Jurkat, Clone E6-1 (cell line): Measurements from ENCODE around the gene PDLIM5.
"Not testable (repeated sequence)": the region's sequence is repeated elsewhere in the genome, so short reads cannot be mapped to it uniquely, and the experiment has no call there.

Experiments used
- DNase-seq: peaks from one replicate; pipeline ENCODE4 v3.0.0-alpha.2; 2011; ENCODE audit warnings: low read depth, low spot score
- H3K4me3 ChIP-seq: 2 replicates; pipeline ENCODE4 v1.5.1; 2011; ENCODE audit warnings: mild to moderate bottlenecking, low read length, control low read depth, moderate library complexity

The PDLIM5 gene

DNA sequence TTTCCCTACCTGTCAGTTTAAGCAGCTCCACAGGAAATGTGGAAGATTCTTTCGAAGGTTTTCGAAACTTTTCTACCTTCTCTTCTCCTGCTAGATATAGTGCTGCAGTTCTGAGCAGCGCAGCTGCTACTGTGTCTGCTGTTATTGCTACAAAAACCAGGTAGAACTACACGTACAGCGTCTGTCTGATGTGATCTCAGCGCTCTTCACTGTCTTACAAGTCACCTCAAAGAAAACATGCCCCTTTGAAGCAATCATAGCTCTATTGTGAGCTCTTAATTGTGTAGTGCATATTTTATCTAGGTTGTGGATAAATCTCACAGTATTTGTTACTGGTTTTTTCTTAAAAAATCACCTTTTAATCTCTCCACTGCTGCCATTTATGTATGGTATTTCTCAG lies 158.4 kb downstream of the PDLIM5 start:
- H3K4me3 ChIP-seq, result no peak overlapping the region
- DNase-seq, result no peak

- H3K4me3 ChIP-seq, result no peak overlapping the region
Observed at GRCh38 chr4:94613248-94613647, 161.5 kb downstream of the PDLIM5 start.

DNA sequence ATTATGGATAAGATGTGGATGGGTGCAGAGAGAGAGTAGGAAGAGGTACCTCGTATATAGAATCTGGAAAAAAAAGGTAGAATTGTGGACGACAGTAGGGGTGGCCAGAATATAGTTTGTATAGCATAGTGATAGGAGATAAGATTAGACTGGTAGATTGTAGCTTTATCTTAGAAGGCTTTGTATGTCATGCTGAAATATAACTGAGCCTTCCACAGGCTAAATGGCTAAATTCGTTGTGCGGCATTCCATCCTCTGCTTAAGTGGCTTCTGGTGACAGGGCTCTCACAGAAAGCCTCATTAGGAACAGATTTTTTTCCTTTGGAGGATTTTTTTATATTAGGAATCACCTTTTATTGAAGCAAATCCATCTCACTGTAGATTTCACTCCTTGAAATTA lies 163.7 kb downstream of the PDLIM5 start:
- no peak overlapping the region for H3K4me3 ChIP-seq
- no peak for DNase-seq

More at GRCh38 chr4:94613248-94613647, 161.5 kb downstream of the PDLIM5 start:
- no peak for DNase-seq

DNA sequence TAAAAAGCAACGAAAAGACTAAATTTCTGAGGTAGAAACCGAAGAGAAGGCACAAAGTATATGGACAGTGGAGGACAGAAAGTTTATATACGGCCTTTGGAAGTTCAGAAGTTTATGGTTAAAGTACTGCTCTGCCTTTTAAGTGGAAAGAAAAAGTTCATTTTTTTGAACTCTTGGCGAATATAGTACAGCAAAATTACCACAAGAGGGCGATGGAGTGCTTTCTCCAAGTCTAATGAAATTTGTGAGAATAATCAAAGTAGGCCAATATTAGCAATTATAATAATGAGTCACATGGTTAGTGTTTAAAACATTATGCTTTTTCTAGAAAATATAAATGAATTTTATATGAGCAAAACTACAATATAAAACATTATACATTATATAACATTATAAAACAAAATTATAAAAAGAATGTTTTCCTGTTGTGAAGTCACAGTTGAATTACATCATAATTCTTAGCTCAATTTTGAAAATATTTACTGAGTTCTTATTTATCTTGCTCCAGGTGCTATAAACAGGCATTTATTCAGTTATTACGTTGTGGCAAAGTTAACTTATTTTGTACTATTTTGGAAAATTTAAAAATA lies 169.8 kb downstream of the PDLIM5 start:
- DNase-seq, result peak; percentile 37

DNA sequence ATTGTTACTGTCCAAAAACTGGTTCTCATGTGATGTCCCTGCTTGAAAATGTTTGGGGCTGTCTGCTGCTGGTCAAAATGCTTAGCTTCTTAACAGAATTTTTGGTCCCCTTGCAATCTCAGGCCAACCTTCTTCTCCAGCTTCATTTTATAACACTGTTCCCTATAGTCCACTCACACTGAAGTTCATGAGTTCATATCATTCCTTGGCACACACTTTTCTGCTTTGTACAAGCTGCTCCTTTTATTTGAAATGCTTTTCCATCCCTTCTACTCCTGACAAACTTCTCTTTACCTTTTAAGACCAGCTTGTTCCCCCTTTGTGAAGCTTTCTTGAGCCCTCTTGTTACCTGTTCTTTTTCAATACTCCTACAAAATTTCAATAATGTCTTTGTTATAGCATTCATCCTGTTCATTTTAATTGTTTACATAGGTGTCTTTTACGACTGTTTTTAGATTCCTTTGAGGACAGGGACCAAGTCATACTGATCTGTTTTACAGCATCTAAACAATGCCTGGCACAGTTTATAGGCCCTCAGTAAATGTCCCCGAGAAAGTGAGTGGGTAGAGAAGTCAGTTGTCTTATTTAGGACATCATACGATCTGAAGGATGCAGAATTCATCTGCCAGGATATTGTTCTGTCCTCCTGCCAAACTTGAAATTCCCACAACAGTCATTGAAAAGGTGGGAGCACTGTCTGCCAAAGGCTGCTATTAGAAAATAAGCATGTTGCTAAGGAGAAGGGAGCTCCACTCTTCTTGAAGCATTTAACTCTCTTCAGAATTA lies 171.6 kb downstream of the PDLIM5 start:
- no peak for DNase-seq
- no peak overlapping the region for H3K4me3 ChIP-seq

More for the DNA sequence above, 169.8 kb downstream of the PDLIM5 start:
- no peak overlapping the region for H3K4me3 ChIP-seq

GRCh38 chr4:94626942-94627341 lies 175.2 kb downstream of the PDLIM5 start:
- DNase-seq, result no peak
- no peak overlapping the region for H3K4me3 ChIP-seq

DNA sequence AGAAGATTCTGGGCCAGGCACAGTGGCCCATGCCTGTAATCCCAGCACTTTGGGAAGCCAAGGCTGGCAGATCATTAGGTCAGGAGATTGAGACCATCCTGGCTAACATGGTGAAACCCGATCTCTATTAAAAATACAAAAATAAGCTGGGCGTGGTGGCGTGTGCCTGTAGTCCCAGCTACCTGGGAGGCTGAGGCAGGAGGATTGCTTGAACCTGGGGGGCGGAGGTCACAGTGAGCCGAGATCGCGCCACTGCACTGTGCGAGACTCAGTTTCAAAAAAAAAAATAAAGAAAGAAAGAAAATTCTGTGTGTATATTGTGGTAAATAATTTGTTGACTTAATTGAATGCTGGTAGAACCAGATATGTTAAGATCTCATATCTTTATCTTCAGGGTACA lies 177.3 kb downstream of the PDLIM5 start:
- H3K4me3 ChIP-seq, DNase-seq: not testable (repeated sequence)

DNA sequence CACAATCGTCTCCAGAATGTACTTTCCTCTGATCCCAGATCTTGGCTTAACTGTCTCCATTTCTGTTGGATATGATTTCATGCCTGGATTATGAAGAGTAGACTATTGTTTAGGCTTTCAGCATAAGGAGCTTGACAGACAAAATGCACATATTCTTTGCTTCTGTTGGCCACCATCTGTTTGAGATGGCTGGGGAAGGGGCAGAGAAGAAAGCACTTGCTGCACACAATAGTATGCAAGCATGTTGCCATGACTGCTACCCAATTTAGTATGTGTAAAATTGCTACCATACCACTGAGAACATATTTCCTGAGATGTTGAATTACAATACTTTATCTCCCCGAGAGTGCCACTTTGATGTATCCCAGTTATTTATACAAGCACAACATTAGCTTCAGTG lies 178.1 kb downstream of the PDLIM5 start:
- no peak overlapping the region for H3K4me3 ChIP-seq
- DNase-seq, result no peak

- DNase-seq, result no peak
- no peak overlapping the region for H3K4me3 ChIP-seq
Observed at GRCh38 chr4:94634271-94634670, 182.5 kb downstream of the PDLIM5 start.

- no peak for DNase-seq
Observed at GRCh38 chr4:94635177-94635576, 183.4 kb downstream of the PDLIM5 start.

GRCh38 chr4:94636004-94636403 lies 184.3 kb downstream of the PDLIM5 start:
- DNase-seq, result no peak
- no peak overlapping the region for H3K4me3 ChIP-seq

More at GRCh38 chr4:94635177-94635576, 183.4 kb downstream of the PDLIM5 start:
- no peak overlapping the region for H3K4me3 ChIP-seq

GRCh38 chr4:94639298-94639697 lies 187.6 kb downstream of the PDLIM5 start:
- H3K4me3 ChIP-seq, result no peak overlapping the region
- DNase-seq, result no peak

DNA sequence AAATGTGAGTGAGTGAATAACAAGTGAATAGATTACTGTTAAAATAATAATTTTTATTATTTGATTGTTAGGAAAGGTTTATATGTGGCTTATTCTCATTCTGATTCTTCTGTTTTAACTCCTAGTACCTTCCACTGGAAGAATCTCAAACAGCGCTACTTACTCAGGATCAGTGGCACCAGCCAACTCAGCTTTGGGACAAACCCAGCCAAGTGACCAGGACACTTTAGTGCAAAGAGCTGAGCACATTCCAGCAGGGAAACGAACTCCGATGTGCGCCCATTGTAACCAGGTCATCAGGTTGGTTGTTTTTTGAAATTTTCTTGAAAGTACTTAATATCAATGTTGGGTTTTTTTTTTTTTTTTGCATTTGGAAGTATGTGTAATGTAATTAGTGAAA lies 188.4 kb downstream of the PDLIM5 start:
- no peak for DNase-seq
- no peak overlapping the region for H3K4me3 ChIP-seq

DNA sequence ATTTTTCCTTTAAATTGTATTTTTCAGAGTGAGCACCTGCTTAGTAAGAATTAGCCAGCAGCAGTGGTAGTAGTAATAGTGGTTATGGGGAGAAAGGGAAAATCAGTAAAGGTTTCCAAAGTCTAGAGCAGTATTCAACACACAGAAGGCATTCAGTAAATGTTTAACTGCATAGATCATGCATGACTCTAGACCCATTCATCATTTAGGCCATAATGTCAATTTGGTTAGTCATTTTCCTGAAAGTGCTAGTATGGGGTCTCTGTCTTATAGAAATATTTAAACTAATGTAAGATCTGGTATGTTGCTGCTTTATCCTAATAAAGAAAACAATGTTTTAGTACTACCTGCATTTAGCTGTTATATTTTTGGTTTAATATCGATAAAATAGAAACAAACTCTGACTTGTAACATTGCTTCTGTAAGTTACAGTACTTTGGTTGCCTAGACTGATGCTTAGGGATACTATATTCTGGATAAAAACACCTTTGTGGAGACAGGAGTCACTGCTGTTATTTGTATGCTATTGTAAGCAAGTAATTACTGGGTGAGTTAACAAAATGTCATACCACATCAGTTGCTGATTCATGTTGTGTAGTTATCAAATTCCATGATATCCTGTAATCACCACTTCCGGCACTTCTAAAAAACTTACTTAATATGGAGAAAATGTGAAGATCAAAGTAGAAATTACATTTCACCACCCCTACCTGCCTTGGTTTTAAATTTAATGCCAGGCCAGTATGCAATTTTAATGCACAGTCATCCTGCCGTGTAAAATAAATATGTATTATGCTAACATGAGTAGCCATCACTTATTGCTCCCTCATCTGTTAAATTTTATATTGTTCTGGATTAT lies 190.2 kb downstream of the PDLIM5 start:
- DNase-seq, result no peak
- no peak overlapping the region for H3K4me3 ChIP-seq

GRCh38 chr4:94642561-94642866 lies 190.8 kb downstream of the PDLIM5 start:
- H3K4me3 ChIP-seq, result no peak overlapping the region
- DNase-seq, result no peak

DNA sequence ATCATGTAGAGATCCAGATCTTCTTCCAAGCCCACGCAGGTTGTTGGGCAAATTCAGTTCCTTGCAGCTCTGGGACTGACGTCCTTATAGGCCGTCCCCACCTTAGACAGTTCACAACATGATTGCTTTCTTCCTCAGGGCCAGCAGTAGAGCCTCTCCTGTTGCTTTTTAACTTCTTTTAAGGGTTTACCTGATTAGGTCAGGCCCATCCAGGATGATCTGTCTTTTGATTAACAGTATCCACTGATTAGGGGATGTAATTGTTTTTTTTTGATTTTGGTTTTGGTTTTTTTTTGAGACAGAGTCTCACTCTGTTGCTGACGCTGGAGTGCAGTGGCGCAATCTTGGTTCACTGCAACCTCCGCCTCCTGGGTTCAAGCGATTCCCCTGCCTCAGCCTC lies 197.0 kb downstream of the PDLIM5 start:
- H3K4me3 ChIP-seq, result no peak overlapping the region
- no peak for DNase-seq

GRCh38 chr4:94649381-94650133 lies 197.8 kb downstream of the PDLIM5 start:
- H3K4me3 ChIP-seq, result no peak overlapping the region
- DNase-seq, result no peak

DNA sequence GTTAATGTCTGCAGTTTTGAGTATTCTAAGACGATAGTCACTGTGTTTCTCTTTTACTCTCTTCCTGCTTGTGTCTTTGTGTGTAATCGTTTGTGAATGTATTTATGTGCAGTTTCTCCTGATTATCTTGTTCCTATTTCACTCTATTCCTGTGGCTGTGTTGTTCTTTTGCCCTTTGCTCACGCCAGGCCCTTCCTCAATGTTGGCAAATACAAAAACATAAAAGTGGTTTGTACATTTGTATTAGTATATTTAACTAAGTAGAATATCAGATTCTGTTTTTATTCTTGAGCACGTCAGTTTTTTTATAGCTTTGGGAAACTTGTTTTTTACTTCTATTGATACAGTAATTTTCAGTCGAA lies 198.4 kb downstream of the PDLIM5 start:
- no peak for DNase-seq
- no peak overlapping the region for H3K4me3 ChIP-seq

DNA sequence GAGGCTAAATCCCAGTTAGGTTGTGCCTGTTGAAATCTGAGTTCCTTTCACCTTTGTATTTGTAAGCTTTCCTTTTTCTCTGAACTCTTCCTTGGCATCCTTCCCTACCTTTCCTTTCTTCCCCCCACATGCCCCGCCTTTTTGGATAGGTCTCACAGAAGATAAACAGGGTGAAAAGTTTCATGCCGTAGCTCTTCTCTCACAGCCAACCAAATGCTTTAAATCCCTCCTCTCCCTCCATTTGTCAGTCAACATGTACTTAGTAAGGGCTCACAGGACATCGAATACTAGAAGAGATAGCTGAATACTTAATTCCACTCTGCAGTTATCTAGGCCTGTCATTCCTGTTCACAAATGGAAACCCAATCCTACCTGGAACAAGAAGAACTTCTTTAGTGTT lies 198.9 kb downstream of the PDLIM5 start:
- H3K4me3 ChIP-seq, result no peak overlapping the region
- DNase-seq, result no peak
